GM12878 (cell line): ENCODE data around the gene FILIP1L. TPM values are rescaled to one million over a fixed set of nuclear protein-coding genes. Genes with fewer than 3 reads are reported as not detected.

ENCODE experiments used
- BACH1 ChIP-seq: fragments of 450-650 bp; IDR thresholded peaks from 2 replicates; pipeline ENCODE4 v1.6.1; 2017; ENCODE audit warnings: mild to moderate bottlenecking, borderline replicate concordance
- BRCA1 ChIP-seq: IDR thresholded peaks from 2 replicates; pipeline ENCODE4 v1.6.1; 2011; ENCODE audit warnings: low read depth, low read length, improper control_type of control experiment
- CBFB ChIP-seq: IDR thresholded peaks from 2 replicates; pipeline ENCODE4 v1.6.1; 2016; ENCODE audit warnings: antibody characterized with exemption, low read depth
- CTCF ChIP-seq, 3 experiments: IDR thresholded peaks in 2 of 3; conservative IDR thresholded peaks in 1 of 3; 2 replicates each; pipeline ENCODE4 v1.5.1; 2011; ENCODE audit warnings: low read depth in 3 of 3, low read length in 3 of 3, mild to moderate bottlenecking in 3 of 3, control low read depth in 2 of 3, moderate library complexity in 2 of 3, inconsistent platforms in 1 of 3, mixed read lengths in 1 of 3; ENCODE audit not compliant: control insufficient read depth in 2 of 3, insufficient read depth in 1 of 3; ENCODE audit errors: extremely low read depth in 1 of 3
- EP300 ChIP-seq, 2 experiments: fragments of 150-350 bp in 1 of 2; IDR thresholded peaks; 2 replicates each; pipeline ENCODE4 v1.6.1; 2011 to 2012; ENCODE audit warnings: low read depth in 2 of 2, low read length in 2 of 2, borderline replicate concordance in 1 of 2, improper control_type of control experiment in 1 of 2, inconsistent platforms in 1 of 2; ENCODE audit not compliant: control insufficient read depth in 1 of 2
- FOXK2 ChIP-seq: fragments of 450-650 bp; IDR thresholded peaks from 2 replicates; pipeline ENCODE4 v1.6.1; 2017; ENCODE audit warnings: mild to moderate bottlenecking, moderate library complexity
- HCFC1 ChIP-seq: fragments of 150-350 bp; IDR thresholded peaks from 2 replicates; pipeline ENCODE4 v1.6.1; 2014; ENCODE audit warnings: low read length
- JUND ChIP-seq: IDR thresholded peaks from 2 replicates; pipeline ENCODE4 v1.6.1; 2012; ENCODE audit warnings: low read depth, mild to moderate bottlenecking, low read length, improper control_type of control experiment, moderate library complexity
- MEF2B ChIP-seq: fragments of 450-650 bp; IDR thresholded peaks from 2 replicates; pipeline ENCODE4 v1.6.1; 2018; ENCODE audit warnings: mild to moderate bottlenecking, moderate library complexity; ENCODE audit not compliant: partially characterized antibody, poor library complexity, severe bottlenecking
- MTA2 ChIP-seq: fragments of 450-650 bp; IDR thresholded peaks from 2 replicates; pipeline ENCODE4 v1.6.1; 2016; ENCODE audit warnings: low read depth, mild to moderate bottlenecking, moderate library complexity
- MTA3 ChIP-seq: IDR thresholded peaks from 2 replicates; pipeline ENCODE4 v1.6.1; 2012; ENCODE audit warnings: low read length, inconsistent platforms, borderline replicate concordance
- MYC ChIP-seq: IDR thresholded peaks from 2 replicates; pipeline ENCODE4 v1.6.1; 2011; ENCODE audit warnings: mild to moderate bottlenecking, low read length, moderate library complexity, inconsistent platforms; ENCODE audit not compliant: insufficient read depth, insufficient replicate concordance, insufficient read length, severe bottlenecking
- PAX5 ChIP-seq: IDR thresholded peaks from 2 replicates; pipeline ENCODE4 v1.6.1; 2011; ENCODE audit warnings: low read depth, low read length, borderline replicate concordance
- PBX3 ChIP-seq: IDR thresholded peaks from 2 replicates; pipeline ENCODE4 v1.6.1; 2011; ENCODE audit warnings: mild to moderate bottlenecking, low read depth, low read length, moderate library complexity; ENCODE audit not compliant: insufficient replicate concordance
- ZNF274 ChIP-seq: IDR thresholded peaks from one replicate; pipeline ENCODE4 v1.8.0; 2011; ENCODE audit not compliant: insufficient read length, insufficient read depth
- ZNF592 ChIP-seq: fragments of 450-650 bp; IDR thresholded peaks from 2 replicates; pipeline ENCODE4 v1.6.1; 2017; ENCODE audit warnings: mild to moderate bottlenecking, moderate library complexity
- polyA plus RNA-seq, 11 experiments: library from polyadenylated mRNA; depleted of rRNA in 4 of 11; unstranded in 6 of 11; stranded (reverse) in 5 of 11; fragments of >200 nt; fragmentation: Nextera tagmentation in 4 of 11; fragmentation: Illumina TruSeq in 1 of 11; extraction: Ambion mirVana in 4 of 11; extraction: Trizol in 1 of 11; gene quantifications; 1 replicate in 1 of 11; 2 replicates in 10 of 11; pipeline versions ENCODE4 v1.2.1 to v1.2.3, GENCODE V29; 2011 to 2016; ENCODE audit warnings: inconsistent platforms in 2 of 11, missing spikeins in 2 of 11, low read depth in 1 of 11
- total RNA-seq, 4 experiments: library from RNA; depleted of rRNA in 3 of 4; stranded (reverse); fragments of >200 nt in 3 of 4; fragmentation: Illumina TruSeq in 1 of 4; extraction: Trizol in 1 of 4; gene quantifications; 2 replicates each; pipeline versions ENCODE4 v1.2.1 to v1.2.3, GENCODE V29; 2013 to 2021
- TF ChIP-seq, protein P1 (sequence below): fragments of 450-650 bp; formaldehyde crosslinking; IDR thresholded peaks from 2 replicates; pipeline ENCODE4 v1.5.0; 2022; ENCODE audit warnings: mild to moderate bottlenecking, missing genetic modification characterization
- TF ChIP-seq, protein P2 (sequence below): fragments of 450-650 bp; IDR thresholded peaks from 2 replicates; pipeline ENCODE4 v1.6.1; 2014; ENCODE audit warnings: mild to moderate bottlenecking

The FILIP1L gene
- total and polyA plus RNA-seq, 10 of the 15 experiments (the other 5 are each of a cell fraction or from before 2014, with no cell fraction given) = 0.24 to 6.1 (median 3.5) TPM

GRCh38 chr3:99872923-99873254 is 241.4 kb downstream of the FILIP1L start (continued):
- 0 out of 2 replicates have a peak, but pooled peaks have one; percentile 62 for TF ChIP-seq JUND
- TF ChIP-seq PBX3 = no peak
- peak; percentile 88 for TF ChIP-seq CBFB
- TF ChIP-seq MEF2B = peak; percentile 50
- TF ChIP-seq FOXK2 = no peak
- TF ChIP-seq, protein P1, sequence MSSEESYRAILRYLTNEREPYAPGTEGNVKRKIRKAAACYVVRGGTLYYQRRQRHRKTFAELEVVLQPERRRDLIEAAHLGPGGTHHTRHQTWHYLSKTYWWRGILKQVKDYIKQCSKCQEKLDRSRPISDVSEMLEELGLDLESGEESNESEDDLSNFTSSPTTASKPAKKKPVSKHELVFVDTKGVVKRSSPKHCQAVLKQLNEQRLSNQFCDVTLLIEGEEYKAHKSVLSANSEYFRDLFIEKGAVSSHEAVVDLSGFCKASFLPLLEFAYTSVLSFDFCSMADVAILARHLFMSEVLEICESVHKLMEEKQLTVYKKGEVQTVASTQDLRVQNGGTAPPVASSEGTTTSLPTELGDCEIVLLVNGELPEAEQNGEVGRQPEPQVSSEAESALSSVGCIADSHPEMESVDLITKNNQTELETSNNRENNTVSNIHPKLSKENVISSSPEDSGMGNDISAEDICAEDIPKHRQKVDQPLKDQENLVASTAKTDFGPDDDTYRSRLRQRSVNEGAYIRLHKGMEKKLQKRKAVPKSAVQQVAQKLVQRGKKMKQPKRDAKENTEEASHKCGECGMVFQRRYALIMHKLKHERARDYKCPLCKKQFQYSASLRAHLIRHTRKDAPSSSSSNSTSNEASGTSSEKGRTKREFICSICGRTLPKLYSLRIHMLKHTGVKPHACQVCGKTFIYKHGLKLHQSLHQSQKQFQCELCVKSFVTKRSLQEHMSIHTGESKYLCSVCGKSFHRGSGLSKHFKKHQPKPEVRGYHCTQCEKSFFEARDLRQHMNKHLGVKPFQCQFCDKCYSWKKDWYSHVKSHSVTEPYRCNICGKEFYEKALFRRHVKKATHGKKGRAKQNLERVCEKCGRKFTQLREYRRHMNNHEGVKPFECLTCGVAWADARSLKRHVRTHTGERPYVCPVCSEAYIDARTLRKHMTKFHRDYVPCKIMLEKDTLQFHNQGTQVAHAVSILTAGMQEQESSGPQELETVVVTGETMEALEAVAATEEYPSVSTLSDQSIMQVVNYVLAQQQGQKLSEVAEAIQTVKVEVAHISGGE = no peak
- peak; percentile 32; the same call in 1 of the 2 replicates for TF ChIP-seq MTA3
- peak in 1 of 2 experiments; percentile 63; a peak in 1 of 4 replicates for TF ChIP-seq EP300 (IDR thresholded peaks at IDR 0.05; ENCODE audit: borderline replicate concordance in 1 of 2, control insufficient read depth in 1 of 2, low read depth in 2 of 2, low read length in 2 of 2)
- TF ChIP-seq PAX5 = 0 out of 2 replicates have a peak, but pooled peaks have one; percentile 51
- peak; percentile 91 for TF ChIP-seq MTA2
- no peak for TF ChIP-seq MYC
- TF ChIP-seq BACH1 = peak; percentile 68
- TF ChIP-seq ZNF592 = no peak
- no peak for TF ChIP-seq ZNF274
- no peak for TF ChIP-seq CTCF (IDR thresholded peaks at IDR 0.05 in 2 of 3, conservative IDR thresholded peaks at IDR 0.05 in 1 of 3; ENCODE audit: control insufficient read depth in 2 of 3, extremely low read depth in 1 of 3, insufficient read depth in 1 of 3, low read depth in 3 of 3, low read length in 3 of 3)
- no peak for TF ChIP-seq HCFC1
- no peak for TF ChIP-seq BRCA1
- TF ChIP-seq, protein P2, sequence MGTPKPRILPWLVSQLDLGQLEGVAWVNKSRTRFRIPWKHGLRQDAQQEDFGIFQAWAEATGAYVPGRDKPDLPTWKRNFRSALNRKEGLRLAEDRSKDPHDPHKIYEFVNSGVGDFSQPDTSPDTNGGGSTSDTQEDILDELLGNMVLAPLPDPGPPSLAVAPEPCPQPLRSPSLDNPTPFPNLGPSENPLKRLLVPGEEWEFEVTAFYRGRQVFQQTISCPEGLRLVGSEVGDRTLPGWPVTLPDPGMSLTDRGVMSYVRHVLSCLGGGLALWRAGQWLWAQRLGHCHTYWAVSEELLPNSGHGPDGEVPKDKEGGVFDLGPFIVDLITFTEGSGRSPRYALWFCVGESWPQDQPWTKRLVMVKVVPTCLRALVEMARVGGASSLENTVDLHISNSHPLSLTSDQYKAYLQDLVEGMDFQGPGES = no peak
